Chondrocyte (in vitro differentiated cells): ENCODE results near the gene HHAT. TPM values are rescaled to one million over a fixed set of nuclear protein-coding genes. Genes with fewer than 3 reads are reported as not detected.
A peak's percentile ranks its signal among the peaks of the same experiment; 100 is the strongest.
"Not testable (repeated sequence)": the region's sequence is repeated elsewhere in the genome, so short reads cannot be mapped to it uniquely, and the experiment has no call there.

Source experiments
- DNase-seq: peaks from one replicate; pipeline ENCODE4 v3.0.0; 2021; ENCODE audit warnings: mixed read lengths, low spot score
- H3K27ac Mint-ChIP-seq: one replicate; pipeline ENCODE4 v1.8.0; 2021; ENCODE audit warnings: mild to moderate bottlenecking, moderate library complexity, mixed read lengths; ENCODE audit not compliant: unreplicated experiment
- H3K27me3 Mint-ChIP-seq: 2 replicates; pipeline ENCODE4 v1.8.0; 2021; ENCODE audit warnings: low read depth, mixed read lengths
- H3K36me3 Mint-ChIP-seq: 2 replicates; pipeline ENCODE4 v1.8.0; 2021; ENCODE audit warnings: low read depth, mixed read lengths
- H3K4me1 Mint-ChIP-seq: 2 replicates; pipeline ENCODE4 v1.8.0; 2021; ENCODE audit warnings: low read depth, mild to moderate bottlenecking, mixed read lengths
- H3K4me3 Mint-ChIP-seq: one replicate; pipeline ENCODE4 v1.8.0; 2021; ENCODE audit warnings: mild to moderate bottlenecking, moderate library complexity, mixed read lengths; ENCODE audit not compliant: unreplicated experiment
- H3K9me3 Mint-ChIP-seq: 2 replicates; pipeline ENCODE4 v1.8.0; 2021; ENCODE audit warnings: low read depth, mixed read lengths
- total RNA-seq: library from RNA; stranded (reverse); gene quantifications from 3 replicates; pipeline ENCODE4 v1.2.1, GENCODE V29; 2021
- TF ChIP-seq, protein P1 (sequence below): fragments of 200-600 bp; sonication (generic); IDR thresholded peaks from 2 replicates; pipeline ENCODE4 v1.5.0; 2021; ENCODE audit warnings: antibody characterized with exemption, mild to moderate bottlenecking, moderate library complexity

The HHAT gene
- total RNA-seq, 1 donor from 2014 or later, result 6.4 TPM

DNA sequence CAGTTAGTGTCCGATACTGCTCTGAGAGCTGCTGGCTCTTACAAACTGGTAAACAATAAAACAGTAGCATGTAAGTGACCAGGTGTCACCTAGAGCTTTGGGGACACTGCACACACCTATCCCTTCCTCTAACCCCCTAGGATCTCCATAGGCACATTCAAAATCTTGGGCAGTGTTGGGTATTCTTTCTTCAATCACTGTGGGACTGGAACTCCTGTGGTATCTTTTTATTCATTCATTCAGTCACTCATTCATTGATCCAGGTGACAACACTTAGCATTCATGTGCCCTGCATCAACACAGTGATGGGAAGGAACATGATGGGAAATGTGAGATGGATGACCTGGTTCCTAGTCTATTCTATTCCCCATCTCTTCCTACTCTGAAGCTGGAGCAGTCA lies 73.9 kb downstream of the HHAT start:
- DNase-seq, result no peak
- H3K27ac Mint-ChIP-seq, result no peak overlapping the region

DNA sequence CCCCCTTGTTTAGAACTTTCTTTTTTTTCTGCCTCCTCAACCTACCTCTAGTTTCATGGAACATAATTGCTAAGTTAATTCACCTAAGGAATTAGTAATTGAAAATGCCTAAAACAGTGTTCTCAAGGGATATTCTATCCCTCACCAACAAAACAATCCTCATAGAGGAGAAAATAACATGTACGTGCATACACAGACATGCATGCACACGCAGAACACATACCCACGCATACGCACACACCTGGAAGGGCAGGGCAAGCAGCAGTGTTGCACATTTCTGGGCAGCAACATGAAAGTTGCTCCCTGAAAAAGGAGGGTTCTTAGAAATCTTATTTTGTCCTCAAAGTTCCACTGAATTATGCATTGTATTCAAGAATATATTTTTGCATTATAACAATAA lies 76.6 kb downstream of the HHAT start:
- Mint-ChIP-seq H3K36me3 (no peaks in the 10 kb centered on the region), H3K4me3 (no peak overlapping the region)

More for the DNA sequence above, 73.9 kb downstream of the HHAT start:
- Mint-ChIP-seq H3K27me3 (no peaks in the 10 kb centered on the region), H3K9me3 (no peaks in the 10 kb centered on the region), H3K36me3 (no peaks in the 10 kb centered on the region), H3K4me3 (no peak overlapping the region), H3K4me1 (peaks cover 26% of the 10 kb centered on the region)
- TF ChIP-seq, protein P1, sequence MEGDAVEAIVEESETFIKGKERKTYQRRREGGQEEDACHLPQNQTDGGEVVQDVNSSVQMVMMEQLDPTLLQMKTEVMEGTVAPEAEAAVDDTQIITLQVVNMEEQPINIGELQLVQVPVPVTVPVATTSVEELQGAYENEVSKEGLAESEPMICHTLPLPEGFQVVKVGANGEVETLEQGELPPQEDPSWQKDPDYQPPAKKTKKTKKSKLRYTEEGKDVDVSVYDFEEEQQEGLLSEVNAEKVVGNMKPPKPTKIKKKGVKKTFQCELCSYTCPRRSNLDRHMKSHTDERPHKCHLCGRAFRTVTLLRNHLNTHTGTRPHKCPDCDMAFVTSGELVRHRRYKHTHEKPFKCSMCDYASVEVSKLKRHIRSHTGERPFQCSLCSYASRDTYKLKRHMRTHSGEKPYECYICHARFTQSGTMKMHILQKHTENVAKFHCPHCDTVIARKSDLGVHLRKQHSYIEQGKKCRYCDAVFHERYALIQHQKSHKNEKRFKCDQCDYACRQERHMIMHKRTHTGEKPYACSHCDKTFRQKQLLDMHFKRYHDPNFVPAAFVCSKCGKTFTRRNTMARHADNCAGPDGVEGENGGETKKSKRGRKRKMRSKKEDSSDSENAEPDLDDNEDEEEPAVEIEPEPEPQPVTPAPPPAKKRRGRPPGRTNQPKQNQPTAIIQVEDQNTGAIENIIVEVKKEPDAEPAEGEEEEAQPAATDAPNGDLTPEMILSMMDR, result no peak

DNA sequence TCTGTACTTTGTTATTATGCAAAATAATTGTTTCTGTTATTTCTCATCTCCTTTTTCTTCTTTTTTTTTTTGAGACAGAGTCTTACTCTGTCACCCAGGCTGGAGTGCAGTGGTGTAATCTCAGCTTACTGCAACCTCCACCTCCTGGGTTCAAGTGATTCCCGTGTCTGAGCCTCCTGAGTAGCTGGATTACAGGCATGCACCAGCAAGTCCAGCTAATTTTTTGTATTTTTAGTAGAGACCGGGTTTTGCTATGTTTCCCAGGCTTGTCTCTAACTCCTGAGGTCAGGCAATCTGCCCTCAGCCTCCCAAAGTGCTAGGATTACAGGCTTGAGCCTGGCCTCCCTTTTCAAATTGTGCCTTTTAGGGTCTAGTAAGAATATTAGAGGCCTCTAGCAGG lies 77.6 kb downstream of the HHAT start:
- H3K27me3 Mint-ChIP-seq, H3K4me1 Mint-ChIP-seq, H3K36me3 Mint-ChIP-seq, H3K9me3 Mint-ChIP-seq, H3K4me3 Mint-ChIP-seq, H3K27ac Mint-ChIP-seq, DNase-seq: not testable (repeated sequence)

More for the DNA sequence above, 76.6 kb downstream of the HHAT start:
- TF ChIP-seq, protein P1, result no peak
- no peaks in the 10 kb centered on the region for H3K27me3 Mint-ChIP-seq
- H3K4me1 Mint-ChIP-seq, result peaks cover 10% of the 10 kb centered on the region
- no peaks in the 10 kb centered on the region for H3K9me3 Mint-ChIP-seq
- no peak overlapping the region for H3K27ac Mint-ChIP-seq
- DNase-seq, result no peak

DNA sequence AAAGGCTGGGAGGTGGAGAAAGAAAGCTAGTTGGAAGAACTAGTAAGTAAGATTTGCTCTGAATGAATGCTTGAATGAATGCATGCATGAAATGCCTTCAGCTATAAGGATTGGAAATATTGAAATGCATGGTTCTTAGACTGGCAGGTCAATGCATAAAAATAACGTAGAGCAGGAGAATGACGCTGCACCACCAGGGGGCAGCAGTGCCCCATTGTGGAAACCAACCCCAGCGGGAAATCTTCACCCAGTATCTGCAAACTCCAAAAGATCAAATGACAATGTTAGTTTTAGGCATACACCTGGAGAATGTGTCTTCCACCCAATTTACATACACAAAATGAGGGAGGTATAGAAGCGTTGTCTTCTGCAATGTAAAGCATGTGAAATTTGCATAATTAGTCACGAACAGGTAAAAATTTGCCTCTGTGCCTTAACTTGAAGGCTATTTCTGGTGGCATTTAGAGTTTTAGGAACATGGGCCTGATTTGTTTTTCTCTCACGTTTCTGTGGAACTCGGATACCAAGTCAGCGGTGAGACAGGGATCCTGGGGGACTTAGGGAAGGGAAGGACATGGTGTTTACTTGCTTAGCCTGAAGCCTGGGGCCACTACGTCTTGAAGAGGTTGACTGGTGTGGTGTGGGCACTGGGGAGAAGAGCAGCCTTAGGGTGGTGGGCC lies 78.6 kb downstream of the HHAT start:
- H3K4me1 Mint-ChIP-seq, result peaks cover 5% of the 10 kb centered on the region
- no peak overlapping the region for H3K4me3 Mint-ChIP-seq
- no peak for DNase-seq
- no peaks in the 10 kb centered on the region for H3K36me3 Mint-ChIP-seq
- no peaks in the 10 kb centered on the region for H3K27me3 Mint-ChIP-seq
- no peak overlapping the region for H3K27ac Mint-ChIP-seq
- H3K9me3 Mint-ChIP-seq, result no peaks in the 10 kb centered on the region
- TF ChIP-seq, protein P1, result peak; percentile 98

DNA sequence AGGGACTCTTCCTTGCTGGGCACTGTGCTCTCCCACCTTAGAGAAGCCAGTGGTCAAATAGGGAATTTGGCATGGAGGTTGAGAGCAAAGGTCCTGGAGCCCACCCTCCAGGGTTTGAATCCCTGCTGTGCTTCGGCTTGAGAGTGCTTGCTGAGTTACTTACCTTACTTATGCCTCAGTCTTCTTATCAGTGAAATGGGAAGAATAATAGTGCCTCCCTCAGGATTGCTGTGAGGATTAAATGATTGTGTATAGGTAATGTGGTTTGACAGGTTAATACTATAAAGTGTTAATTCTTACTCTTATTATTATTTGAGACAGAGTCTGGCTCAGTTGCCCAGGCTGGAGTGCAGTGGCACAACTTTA lies 79.2 kb downstream of the HHAT start:
- no peaks in the 10 kb centered on the region for H3K27me3 Mint-ChIP-seq
- H3K36me3 Mint-ChIP-seq, result no peaks in the 10 kb centered on the region
- H3K9me3 Mint-ChIP-seq, result no peaks in the 10 kb centered on the region
- DNase-seq, result no peak
- peaks cover 5% of the 10 kb centered on the region for H3K4me1 Mint-ChIP-seq
- TF ChIP-seq, protein P1, result no peak
- H3K27ac Mint-ChIP-seq, result no peak overlapping the region
- no peak overlapping the region for H3K4me3 Mint-ChIP-seq

DNA sequence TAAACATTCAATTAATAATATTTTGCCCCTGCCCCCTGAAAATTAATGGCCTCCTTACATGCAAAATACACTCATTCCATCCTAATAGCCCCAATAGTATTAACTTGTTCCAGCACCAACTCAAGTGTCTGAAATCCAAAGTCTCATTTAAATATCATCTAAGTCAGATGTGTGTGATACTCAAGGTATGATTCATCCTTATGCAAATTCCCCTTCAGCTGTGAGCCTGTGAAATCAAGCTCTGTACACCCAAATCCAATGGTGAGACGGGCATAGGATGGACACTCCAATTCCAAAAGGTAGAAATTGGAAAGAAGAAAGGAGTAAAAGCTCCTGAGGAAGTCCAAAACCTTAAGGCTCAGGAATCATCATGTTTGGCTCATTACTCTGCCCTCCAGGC lies 83.5 kb downstream of the HHAT start:
- H3K9me3 Mint-ChIP-seq, result peaks cover 9% of the 10 kb centered on the region
- TF ChIP-seq, protein P1, result no peak
- H3K4me1 Mint-ChIP-seq, result peaks cover 18% of the 10 kb centered on the region
- no peaks in the 10 kb centered on the region for H3K27me3 Mint-ChIP-seq
- H3K4me3 Mint-ChIP-seq, result no peak overlapping the region
- no peak for DNase-seq
- no peak overlapping the region for H3K27ac Mint-ChIP-seq
- peaks cover 6% of the 10 kb centered on the region for H3K36me3 Mint-ChIP-seq
